ENCODE results near the gene BARX1. TPM values are rescaled to one million over a fixed set of nuclear protein-coding genes. Genes with fewer than 3 reads are reported as not detected.

Gene BARX1
- total RNA-seq, 1 experiment from 2014 or later: 8.9 TPM

GRCh38 chr9:93978551-93978950 is 23.4 kb upstream of the BARX1 start:
- no peaks in the 10 kb centered on the region for H3K27me3 Mint-ChIP-seq (ENCODE audit: low read depth)
- DNase-seq (ENCODE audit: low spot score) (no peak), ATAC-seq (no peak)
- no peak overlapping the region for H3K4me3 Mint-ChIP-seq
- H3K36me3 Mint-ChIP-seq: peaks cover under 1% of the 10 kb centered on the region; the same call in 1 of the 2 replicates
- H3K4me1 Mint-ChIP-seq: 0 out of 2 replicates have a peak, but pooled peaks cover under 1% of the 10 kb centered on the region
- POLR2A ChIA-PET: no interaction called here
- TF ChIP-seq RELA (CRISPR knock-in tag; IDR thresholded peaks at IDR 0.05; ENCODE audit: borderline replicate concordance) (no peak), CREB1 (CRISPR knock-in tag; IDR thresholded peaks at IDR 0.05) (no peak), NR2C2 (CRISPR knock-in tag; IDR thresholded peaks at IDR 0.05) (no peak), CBFB (CRISPR knock-in tag; IDR thresholded peaks at IDR 0.05; ENCODE audit: low read depth) (no peak), GABPB1 (CRISPR knock-in tag; IDR thresholded peaks at IDR 0.05) (peak; percentile 94), ETV6 (CRISPR knock-in tag; IDR thresholded peaks at IDR 0.05) (no peak), ATF3 (CRISPR knock-in tag; conservative IDR thresholded peaks at IDR 0.05) (no peak), USF1 (CRISPR knock-in tag; IDR thresholded peaks at IDR 0.05) (no peak)
- TF ChIP-seq, protein P1, sequence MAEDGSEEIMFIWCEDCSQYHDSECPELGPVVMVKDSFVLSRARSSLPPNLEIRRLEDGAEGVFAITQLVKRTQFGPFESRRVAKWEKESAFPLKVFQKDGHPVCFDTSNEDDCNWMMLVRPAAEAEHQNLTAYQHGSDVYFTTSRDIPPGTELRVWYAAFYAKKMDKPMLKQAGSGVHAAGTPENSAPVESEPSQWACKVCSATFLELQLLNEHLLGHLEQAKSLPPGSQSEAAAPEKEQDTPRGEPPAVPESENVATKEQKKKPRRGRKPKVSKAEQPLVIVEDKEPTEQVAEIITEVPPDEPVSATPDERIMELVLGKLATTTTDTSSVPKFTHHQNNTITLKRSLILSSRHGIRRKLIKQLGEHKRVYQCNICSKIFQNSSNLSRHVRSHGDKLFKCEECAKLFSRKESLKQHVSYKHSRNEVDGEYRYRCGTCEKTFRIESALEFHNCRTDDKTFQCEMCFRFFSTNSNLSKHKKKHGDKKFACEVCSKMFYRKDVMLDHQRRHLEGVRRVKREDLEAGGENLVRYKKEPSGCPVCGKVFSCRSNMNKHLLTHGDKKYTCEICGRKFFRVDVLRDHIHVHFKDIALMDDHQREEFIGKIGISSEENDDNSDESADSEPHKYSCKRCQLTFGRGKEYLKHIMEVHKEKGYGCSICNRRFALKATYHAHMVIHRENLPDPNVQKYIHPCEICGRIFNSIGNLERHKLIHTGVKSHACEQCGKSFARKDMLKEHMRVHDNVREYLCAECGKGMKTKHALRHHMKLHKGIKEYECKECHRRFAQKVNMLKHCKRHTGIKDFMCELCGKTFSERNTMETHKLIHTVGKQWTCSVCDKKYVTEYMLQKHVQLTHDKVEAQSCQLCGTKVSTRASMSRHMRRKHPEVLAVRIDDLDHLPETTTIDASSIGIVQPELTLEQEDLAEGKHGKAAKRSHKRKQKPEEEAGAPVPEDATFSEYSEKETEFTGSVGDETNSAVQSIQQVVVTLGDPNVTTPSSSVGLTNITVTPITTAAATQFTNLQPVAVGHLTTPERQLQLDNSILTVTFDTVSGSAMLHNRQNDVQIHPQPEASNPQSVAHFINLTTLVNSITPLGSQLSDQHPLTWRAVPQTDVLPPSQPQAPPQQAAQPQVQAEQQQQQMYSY (CRISPR knock-in tag; IDR thresholded peaks at IDR 0.05): no peak
- TF ChIP-seq, protein P2, sequence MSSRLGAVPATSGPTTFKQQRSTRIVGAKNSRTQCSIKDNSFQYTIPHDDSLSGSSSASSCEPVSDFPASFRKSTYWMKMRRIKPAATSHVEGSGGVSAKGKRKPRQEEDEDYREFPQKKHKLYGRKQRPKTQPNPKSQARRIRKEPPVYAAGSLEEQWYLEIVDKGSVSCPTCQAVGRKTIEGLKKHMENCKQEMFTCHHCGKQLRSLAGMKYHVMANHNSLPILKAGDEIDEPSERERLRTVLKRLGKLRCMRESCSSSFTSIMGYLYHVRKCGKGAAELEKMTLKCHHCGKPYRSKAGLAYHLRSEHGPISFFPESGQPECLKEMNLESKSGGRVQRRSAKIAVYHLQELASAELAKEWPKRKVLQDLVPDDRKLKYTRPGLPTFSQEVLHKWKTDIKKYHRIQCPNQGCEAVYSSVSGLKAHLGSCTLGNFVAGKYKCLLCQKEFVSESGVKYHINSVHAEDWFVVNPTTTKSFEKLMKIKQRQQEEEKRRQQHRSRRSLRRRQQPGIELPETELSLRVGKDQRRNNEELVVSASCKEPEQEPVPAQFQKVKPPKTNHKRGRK (CRISPR knock-in tag; IDR thresholded peaks at IDR 0.05; ENCODE audit: borderline replicate concordance): no peak
- TF ChIP-seq, protein P3, sequence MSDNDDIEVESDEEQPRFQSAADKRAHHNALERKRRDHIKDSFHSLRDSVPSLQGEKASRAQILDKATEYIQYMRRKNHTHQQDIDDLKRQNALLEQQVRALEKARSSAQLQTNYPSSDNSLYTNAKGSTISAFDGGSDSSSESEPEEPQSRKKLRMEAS (CRISPR knock-in tag; IDR thresholded peaks at IDR 0.05): 0 out of 2 replicates have a peak, but pooled peaks have one; percentile 15
- CTCF ChIA-PET: interaction anchor here (0.6 to 2.1 kb wide), 6 partner anchors 13 to 624 kb away, joined by 3 to 10 read pairs (median 4); no protein-coding TSS in a partner anchor
- peaks cover 8% of the 10 kb centered on the region for H3K9me3 Mint-ChIP-seq
- no peak overlapping the region for H3K27ac Mint-ChIP-seq

GRCh38 chr9:93976973-93977372 is 21.8 kb upstream of the BARX1 start:
- Mint-ChIP-seq H3K27me3 (ENCODE audit: low read depth) (peaks cover 4% of the 10 kb centered on the region; the same call in 1 of the 2 replicates), H3K9me3 (peaks cover 23% of the 10 kb centered on the region), H3K36me3 (peaks cover 14% of the 10 kb centered on the region), H3K4me1 (no peaks in the 10 kb centered on the region), H3K4me3 (no peak overlapping the region), H3K27ac (no peak overlapping the region)
- TF ChIP-seq FOXJ3 (CRISPR knock-in tag; IDR thresholded peaks at IDR 0.05; ENCODE audit: borderline replicate concordance) (no peak), E2F5 (CRISPR knock-in tag; IDR thresholded peaks at IDR 0.05) (no peak), GTF2I (CRISPR knock-in tag; conservative IDR thresholded peaks at IDR 0.05) (no peak), ZNF219 (CRISPR knock-in tag; IDR thresholded peaks at IDR 0.05; ENCODE audit: borderline replicate concordance) (no peak), KAT7 (CRISPR knock-in tag; IDR thresholded peaks at IDR 0.05; ENCODE audit: borderline replicate concordance) (no peak), SMAD3 (CRISPR knock-in tag; IDR thresholded peaks at IDR 0.05; ENCODE audit: borderline replicate concordance) (no peak)
- CTCF ChIA-PET: interaction anchor here (1.2 to 1.8 kb wide), 4 partner anchors 11 to 37 kb away, joined by 3 to 7 read pairs (median 6); no protein-coding TSS in a partner anchor
- DNase-seq (ENCODE audit: low spot score): no peak
- POLR2A ChIA-PET: no interaction called here
- ATAC-seq: no peak

Data from WTC11 (cell line).